ENCODE results near the gene HCK.
A peak's percentile ranks its signal among the peaks of the same experiment; 100 is the strongest.

The HCK gene

DNA sequence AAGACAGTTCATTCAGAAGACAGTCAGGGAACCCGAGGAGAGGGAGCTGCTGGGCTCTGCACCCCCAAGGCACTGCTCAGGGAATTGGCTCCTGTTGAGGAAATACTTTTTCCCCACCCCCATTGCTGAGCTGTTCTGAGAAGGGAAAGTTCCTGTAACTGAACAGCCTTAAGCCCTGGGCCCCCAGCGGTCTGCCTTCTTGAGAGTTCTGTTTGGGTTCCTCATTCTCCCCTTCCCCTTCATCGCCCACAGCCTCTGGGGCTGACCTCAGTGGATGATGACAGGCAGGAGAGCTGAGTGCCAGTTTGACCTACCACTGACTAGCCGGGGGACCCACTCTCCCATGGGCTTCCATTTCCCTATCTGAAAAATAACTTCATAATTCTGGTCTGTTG, 10.7 kb downstream of the HCK start:
- DNase-seq (ENCODE audit: low spot score): no peak

DNA sequence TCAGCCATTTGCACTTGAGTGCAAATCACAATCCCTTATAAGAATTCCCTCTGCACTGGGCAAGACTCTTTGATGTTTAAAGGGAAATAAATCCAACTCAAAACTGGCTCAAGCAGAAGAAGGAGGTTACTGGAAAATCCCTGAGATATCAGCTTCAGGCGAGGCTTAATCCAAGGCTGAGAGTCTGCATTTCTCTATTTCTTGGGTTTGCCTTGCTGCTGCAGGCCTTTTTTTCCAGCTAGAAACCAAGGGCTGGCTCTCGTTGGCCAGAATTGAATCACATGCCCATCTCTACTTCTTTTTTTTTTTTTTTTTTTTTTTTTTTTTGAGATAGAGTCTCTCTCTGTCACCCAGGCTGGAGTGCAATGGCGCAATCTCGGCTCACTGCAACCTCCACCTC, 11.7 kb downstream of the HCK start:
- no peak for DNase-seq (ENCODE audit: low spot score)

DNA sequence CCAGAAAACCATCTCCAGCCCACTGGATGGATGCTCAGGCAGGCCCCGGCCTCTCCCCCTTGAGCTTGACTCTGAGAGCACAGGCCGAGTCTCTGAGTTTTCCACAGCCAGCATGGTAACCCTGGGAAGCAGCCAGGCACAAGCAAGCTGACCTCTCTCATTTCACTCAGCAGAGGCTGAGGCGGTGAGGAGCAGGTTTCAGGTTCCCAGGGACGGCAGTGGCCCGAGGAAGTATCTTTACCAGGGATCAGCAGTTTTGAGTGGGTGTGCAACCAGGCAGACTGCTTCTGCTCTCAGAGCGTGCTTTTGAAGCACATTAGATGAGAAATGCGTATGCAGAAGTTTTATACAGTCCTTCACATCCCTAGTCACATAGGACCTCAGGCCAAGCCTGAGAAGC, 12.6 kb downstream of the HCK start:
- DNase-seq (ENCODE audit: low spot score): no peak

DNA sequence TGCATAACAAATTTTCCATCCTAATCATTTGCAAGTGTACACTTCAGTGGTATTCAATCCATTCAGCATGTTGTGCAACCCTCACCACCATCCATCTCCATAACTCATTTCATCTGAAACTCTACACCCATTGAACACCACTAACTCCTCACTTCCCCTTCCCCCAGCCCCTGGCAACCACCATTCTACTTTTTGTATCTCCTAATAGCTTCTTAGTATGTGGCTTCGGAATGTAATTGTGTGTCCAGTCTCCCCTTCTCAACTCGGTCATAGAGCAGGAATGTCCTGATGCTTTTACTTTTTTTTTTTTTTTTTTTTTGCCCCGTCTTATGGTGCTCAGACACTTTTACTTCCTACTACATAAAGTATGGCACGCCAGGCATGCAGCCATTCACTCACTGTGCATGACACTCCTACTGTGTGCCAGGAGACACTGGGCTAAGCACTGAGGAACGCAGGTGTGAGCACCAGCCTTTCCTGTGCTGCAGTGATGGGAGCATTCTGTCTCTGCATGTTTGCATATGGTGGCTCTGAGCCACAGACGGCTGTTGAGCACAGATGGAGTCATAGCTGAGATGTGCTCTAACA, 15.3 kb downstream of the HCK start:
- no peak for DNase-seq (ENCODE audit: low spot score)

DNA sequence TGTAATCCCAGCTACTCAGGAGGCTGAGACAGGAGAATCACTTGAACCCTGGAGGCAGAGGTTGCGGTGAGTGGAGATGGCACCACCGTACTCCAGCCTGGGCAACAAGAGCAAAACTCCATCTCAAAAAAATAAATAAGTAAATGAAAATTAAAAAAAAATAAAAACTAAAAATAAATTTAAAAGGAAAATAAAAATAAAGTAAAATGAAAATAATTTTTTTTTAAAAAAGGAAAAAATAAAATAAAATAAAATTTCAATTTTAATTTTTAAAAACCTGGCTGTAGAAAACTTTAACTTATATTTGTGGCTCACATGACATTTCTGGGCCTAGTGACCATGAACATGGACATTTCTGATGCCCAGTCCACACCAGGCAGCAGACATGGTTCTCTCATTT, 16.1 kb downstream of the HCK start:
- no peak for DNase-seq (ENCODE audit: low spot score)

DNA sequence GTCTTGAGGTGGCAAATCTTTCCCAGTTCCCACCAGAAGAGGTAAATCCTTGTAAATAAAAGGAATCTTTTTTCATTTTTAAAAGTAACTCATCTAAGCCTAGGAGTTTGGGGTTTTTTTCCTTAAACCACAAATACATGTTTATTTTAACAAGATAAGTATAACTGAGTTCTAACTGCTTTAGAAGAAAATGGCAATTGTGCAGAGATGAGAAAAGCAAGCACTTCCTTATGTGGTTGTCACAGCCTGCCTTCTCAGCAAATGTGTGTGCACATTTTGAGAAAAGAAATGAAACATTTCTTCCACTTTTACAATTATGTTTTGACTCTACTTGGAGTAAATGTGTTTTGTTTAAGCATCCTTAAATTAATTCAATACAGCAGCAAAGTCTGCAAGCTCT, 17.7 kb downstream of the HCK start:
- no peak for DNase-seq (ENCODE audit: low spot score)

DNA sequence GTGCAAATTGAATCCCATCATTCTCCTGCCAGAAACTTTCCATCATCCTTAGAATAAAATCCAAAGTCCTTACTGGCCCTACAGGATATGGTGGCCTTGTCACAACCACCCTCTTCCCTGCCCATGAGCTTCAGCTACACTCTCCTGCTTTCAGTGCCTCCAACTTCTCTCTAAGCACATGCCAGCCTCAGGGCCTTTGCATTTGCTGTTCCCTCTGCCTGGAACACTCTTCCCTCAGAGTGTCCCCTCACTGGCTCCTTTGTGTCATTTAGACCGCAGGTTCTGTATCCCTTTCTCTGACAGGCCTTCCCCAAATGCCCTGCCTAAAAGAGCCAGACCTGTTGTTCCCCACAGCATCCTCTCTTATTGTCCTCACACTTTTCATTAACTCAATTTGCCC, 18.2 kb downstream of the HCK start:
- no peak for DNase-seq (ENCODE audit: low spot score)

DNA sequence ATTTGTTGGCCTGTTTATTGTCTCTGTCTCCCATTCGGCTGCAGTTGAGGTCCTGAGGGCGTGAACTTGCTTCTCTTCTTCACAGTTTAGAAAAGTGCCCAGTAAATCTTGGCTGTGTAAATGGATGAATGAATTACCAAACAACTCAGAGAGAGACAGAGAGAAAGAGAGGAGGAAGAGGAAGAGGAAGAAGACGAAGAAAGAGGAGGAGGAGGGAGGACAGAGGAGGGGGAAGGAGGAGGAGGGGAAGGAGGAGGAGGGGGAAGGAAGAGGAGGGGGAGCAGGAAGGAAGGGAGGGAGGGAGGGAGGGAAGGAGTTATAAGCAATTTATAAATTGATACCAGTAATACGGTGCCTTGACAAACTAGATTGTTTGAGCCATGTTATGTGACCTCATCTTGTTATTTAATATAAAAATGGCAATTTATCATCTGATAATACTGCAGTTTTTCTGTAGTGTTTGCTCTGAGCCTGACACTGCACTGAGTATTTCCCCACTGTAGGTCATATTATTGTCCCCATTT, 18.7 kb downstream of the HCK start:
- DNase-seq (ENCODE audit: low spot score): no peak

DNA sequence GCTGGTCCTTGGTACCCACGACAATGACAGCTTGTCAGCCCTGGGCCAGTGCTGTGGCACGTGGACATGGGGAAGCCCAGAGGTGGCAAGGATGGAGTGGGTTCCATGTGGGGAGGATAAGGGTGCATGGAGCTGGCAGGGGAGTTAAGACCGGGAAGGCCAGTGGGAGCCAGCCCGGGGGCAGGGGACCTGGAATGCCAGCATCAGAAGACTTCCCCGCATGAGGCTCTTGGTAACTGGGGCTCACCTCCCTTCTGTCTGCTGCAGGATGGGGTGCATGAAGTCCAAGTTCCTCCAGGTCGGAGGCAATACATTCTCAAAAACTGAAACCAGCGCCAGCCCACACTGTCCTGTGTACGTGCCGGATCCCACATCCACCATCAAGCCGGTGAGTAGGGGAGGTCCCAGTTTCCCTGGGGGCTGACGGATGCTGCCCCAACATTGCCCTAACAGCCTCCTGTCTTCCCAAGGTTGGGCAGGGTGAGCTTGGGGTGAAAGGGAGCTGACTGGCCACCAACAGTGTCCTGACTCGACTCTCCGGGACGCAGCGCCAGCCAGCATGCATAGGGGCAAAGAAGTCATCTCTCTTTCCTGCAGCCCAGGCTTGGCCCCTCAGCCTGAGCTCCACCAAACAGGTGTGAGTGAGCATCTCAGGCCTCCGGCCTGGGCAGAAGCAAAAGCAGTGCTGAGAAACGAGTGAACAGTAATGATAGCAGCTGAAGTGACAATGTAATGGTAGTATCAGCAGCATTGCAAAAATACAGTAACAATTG, 19.5 kb downstream of the HCK start:
- no peak for DNase-seq (ENCODE audit: low spot score)

DNA sequence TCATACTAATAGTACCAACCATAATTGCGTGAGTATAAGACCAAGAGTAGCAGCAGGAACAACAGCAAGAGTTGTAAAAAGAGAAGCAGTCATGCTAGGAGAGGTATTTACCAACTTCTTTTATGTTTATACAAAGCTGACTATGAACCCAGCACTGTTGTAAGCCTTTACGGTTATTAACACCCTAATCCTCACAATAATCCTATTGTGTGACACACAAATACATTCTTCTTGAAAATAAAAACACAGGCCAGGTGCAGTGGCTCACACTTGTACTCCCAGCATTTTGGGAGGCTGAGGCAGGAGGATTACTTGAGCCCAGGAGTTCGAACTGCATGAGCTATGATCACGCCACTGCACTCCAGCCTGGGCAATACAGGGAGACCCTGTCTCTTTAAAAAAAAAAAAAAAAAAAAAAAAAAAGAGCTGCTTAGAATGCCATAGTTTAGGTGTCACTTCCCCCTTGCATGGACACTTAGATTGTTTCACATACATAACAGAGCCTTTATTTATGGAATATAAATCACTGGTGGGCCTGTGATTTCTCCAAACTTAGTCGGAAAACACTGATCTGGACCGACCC, 20.2 kb downstream of the HCK start:
- no peak for DNase-seq (ENCODE audit: low spot score)

DNA sequence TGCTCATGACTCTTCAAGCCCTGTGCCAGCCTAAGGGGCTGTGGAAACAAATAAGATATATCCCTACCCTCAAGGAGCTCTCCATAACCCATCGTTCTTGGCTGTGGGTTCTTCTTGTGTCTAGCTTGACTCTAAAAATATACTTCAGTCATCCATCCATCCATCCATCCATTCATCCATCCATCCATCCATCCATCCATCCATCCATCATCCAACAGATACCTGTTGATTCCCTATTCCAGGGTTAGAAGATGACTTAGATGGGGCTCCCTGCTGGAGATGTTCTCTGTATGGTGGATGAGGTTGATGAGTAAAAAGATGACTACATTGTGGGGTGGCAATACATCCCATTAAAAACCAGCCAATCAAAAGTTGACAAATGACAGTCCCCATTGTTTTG, 23.5 kb downstream of the HCK start:
- DNase-seq (ENCODE audit: low spot score): no peak

DNA sequence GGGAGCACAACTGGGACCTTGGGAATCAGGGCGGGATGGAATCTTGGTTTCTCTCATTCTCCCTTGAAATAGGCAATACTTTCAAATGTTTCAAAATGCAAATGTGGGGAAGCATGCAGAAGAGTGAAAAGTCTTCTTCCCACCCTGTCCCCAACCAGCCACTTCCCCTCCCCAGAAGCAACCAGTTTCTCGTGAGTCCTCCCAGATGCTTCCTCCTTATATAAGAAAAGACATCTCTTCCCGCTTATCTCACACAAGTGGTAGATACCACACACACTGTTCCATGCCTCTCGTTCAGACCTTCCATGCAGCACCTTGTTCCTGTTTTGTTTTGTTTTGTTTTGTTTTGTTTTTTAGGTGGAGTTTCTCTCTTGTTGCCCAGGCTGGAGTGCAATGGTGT, 25.1 kb downstream of the HCK start:
- DNase-seq (ENCODE audit: low spot score): no peak

DNA sequence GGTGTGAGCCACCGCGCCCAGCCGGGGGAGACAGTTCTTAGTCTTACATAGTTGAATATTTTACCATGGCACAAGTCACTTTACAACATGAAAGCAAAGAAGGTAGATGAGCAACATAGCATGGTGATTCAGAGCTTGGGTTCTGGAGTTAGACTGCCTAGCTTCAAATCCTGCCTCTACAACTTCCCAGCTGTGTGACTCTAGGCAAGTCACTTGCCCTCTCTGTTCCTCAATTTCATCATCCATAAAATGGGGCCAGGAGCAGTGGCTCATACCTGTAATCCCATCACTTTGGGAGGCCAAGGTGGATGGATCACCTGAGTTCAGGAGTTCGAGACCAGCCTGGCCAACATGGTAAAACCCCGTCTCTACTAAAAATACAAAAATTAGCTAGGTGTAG, 26.3 kb downstream of the HCK start:
- no peak for DNase-seq (ENCODE audit: low spot score)

DNA sequence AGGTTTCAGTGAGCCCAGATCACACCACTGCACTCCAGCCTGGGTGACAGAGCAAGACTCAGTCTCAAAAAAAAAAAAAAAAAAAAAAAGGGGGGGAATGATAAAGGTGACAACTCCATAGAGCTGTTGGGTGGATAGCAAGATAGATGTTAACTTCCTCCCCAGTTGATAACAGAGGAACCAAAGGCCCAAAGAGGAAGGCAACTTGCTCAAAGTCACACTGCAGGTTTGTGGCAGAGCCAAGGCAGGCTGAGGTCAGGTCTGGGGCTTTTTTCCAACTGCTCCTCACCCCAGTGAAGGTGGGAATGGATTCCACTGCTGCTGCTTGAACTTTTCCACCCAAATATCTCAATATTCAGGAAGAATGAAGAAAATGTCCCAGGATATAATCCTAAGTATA, 26.7 kb downstream of the HCK start:
- no peak for DNase-seq (ENCODE audit: low spot score)

DNA sequence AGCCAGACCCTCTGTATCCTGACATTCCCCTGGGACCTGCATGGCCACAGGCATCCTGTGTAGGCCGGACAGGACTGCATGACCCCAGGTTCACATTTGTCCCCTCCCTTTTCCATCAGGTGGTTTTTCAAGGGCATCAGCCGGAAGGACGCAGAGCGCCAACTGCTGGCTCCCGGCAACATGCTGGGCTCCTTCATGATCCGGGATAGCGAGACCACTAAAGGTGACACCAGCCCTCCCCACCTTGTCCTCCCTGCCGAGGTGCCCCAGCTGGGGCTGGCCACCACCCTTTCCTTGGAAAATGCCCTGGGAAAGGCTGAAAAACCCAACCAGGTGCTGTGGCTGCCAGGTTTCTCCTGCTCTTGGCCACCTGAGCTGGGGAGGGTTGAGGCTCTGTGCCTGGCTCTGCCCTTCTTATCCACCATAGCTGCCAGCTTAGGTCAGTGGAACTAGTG, 27.6 kb downstream of the HCK start:
- no peak for DNase-seq (ENCODE audit: low spot score)

DNA sequence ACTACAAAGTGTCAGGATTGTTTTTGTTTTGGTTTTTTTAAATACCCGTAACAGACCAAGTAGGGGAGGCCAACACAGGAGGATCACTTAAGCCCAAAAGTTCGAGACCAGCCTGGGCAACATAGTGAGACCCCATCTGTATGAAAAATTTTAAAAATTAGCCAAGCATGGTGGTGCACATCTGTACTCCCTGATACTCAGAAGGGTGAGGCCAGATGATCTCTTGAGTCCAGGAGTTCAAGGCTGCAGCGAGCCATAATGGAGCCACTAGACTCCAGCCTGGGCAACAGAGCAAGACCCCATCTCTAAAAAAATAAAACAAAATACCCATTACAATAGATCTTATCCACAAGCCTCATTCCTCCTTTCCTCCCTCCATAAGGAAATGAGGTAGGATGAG, 28.7 kb downstream of the HCK start:
- no peak for DNase-seq (ENCODE audit: low spot score)

DNA sequence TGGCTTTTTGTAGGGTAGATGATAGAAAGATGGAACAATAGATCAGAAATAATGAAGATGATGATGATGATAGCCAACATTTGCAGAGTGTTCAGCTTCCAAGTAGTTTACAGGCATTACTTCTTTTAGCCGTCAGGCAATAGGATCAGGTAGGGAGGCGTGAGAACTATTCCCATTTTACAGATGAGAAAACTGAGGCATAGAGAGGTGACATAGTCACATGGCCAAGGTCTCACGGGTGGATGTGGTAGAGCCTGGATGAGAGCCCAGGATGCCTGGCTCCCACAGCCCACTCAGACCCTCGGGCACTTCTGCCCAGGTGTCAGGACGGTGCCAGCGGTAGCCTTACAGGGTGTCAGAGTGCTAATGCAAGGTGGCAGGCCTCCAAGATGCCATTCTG, 31.4 kb downstream of the HCK start:
- no peak for DNase-seq (ENCODE audit: low spot score)

DNA sequence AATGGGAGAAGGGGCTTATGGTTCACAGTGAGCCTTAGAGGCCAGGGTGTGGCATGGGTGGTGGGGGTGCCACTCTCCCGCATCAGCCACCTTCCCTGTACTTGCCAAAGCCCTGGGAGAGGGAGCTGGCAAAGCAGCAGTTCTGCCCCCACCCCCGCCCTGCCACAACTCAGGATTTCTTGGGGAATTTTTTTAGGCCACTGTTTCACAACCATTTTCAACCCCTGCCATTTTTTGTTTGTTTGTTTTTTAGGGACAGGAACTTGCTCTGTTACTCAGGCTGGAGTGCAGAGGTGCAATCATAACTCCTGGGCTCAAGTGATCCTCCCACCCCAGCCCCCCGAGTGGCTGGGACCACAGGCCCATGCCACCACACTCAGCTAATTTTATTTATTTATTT, 35.0 kb downstream of the HCK start:
- DNase-seq (ENCODE audit: low spot score): no peak

DNA sequence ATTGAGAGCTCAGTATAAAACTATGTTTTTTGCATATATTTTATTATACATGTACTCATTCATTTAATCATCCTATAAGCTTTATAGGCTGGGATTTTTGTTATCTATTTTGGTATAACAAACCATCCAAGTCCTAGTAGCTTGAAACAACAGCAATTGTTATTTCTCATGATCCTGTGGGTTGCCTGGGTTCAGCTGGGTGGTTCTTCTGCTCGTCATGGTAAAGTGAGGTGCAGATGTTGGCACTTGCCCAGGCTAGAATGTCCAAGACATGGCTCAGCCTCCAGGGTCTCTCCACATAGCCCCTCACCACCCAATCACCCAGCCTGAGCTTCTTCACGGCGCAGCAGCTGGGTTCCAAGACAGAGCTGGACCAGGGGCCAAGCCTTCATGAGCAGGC, 36.7 kb downstream of the HCK start:
- DNase-seq (ENCODE audit: low spot score): no peak

DNA sequence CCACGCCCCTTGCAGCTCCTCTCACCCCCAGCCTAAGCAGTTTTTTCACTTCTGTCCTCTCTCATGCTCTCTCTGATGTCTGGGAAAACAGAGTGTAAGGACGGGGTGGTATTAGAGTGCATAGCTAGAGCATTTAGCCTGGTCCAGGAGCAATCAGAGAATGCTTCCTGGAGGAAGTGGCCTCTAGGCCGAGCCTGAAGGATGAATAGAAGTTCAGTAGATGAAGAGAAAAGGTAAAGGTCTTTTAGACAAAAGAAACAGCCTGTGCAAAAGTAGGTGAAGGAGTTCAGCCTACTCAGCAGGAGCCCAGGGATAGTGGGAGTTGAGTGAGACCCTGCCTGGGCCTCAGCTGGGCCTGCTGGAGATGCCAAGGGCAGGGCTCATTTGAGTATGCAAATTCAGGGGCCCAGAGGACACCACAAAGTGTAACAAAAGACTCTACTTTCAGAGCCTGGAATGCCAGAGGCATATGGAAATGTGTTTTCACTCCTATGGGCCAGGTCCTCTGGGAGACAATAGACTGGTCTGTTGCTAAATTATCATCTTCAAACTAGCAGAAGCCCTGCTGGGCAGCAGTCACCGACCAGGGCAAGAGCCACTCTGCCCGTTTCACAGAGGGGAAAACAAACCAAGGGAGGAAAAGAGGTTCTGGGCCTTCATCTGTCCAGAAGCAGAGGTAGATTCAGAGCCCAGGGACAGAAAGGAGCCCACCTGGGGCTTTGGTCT, 37.8 kb downstream of the HCK start:
- no peak for DNase-seq (ENCODE audit: low spot score)

DNA sequence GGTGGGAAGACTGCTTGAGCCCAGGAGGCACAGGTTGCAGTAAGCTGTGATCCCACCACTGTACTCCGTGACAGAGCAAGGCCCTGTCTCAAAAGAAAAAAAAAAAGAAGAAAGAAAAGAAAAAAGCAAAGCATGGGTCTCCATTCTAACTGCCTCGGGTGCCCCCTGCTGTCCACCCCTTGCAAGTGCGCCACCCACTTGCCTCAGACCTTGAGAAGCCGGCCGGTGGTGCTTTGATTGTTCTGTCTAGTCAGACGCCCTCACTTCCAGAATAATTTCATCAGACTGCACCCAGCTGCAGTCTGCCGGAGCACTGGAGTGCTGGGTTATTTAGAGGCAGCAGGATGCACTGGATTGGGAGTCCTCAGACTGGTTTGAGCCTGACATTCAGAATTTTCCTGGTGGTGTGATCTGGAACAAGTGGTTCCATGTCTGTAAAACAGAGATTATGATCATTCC, 39.9 kb downstream of the HCK start:
- DNase-seq (ENCODE audit: low spot score): peak; percentile 66

DNA sequence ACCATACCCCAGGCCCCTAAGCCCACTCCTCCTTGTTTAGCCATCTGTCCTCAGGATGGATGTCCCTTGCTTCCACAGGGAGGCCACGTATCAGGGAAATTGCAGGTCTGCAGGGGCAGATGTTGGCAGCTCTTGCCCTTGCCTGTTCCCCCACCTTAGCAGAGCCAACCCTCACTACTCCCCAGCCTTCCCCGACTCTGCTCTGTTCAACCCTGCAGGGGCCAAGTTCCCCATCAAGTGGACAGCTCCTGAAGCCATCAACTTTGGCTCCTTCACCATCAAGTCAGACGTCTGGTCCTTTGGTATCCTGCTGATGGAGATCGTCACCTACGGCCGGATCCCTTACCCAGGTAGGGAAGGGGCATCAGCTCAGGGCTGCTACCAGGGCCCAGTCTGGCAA, 46.7 kb downstream of the HCK start:
- DNase-seq (ENCODE audit: low spot score): no peak

Measured in CD4-positive, alpha-beta T cell treated with Interleukin-6 at 100 ng/mL for 8 hours (primary cell).